ENCODE measurements around the gene ZNF576.

- TF ChIP-seq, protein P1, sequence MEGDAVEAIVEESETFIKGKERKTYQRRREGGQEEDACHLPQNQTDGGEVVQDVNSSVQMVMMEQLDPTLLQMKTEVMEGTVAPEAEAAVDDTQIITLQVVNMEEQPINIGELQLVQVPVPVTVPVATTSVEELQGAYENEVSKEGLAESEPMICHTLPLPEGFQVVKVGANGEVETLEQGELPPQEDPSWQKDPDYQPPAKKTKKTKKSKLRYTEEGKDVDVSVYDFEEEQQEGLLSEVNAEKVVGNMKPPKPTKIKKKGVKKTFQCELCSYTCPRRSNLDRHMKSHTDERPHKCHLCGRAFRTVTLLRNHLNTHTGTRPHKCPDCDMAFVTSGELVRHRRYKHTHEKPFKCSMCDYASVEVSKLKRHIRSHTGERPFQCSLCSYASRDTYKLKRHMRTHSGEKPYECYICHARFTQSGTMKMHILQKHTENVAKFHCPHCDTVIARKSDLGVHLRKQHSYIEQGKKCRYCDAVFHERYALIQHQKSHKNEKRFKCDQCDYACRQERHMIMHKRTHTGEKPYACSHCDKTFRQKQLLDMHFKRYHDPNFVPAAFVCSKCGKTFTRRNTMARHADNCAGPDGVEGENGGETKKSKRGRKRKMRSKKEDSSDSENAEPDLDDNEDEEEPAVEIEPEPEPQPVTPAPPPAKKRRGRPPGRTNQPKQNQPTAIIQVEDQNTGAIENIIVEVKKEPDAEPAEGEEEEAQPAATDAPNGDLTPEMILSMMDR (IDR thresholded peaks at IDR 0.05; ENCODE audit: low read depth, low read length): no peak
- no peak for TF ChIP-seq POLR2A (IDR thresholded peaks at IDR 0.05; ENCODE audit: extremely low read depth, insufficient read length)
- TF ChIP-seq MAX (IDR thresholded peaks at IDR 0.05; ENCODE audit: low read depth, low read length): no peak
Measured at GRCh38 chr19:43633520-43633919, 37.1 kb downstream of the ZNF576 start.

Measured in NB4 (cell line).